ENCODE results near the gene EMX1. TPM values are rescaled to one million over a fixed set of nuclear protein-coding genes. Genes with fewer than 3 reads are reported as not detected.

The EMX1 gene
- total RNA-seq, 1 experiment from 2014 or later, result 0.72 TPM

GRCh38 chr2:72949045-72949444, 31.7 kb downstream of the EMX1 start:
- Histone ChIP-seq H2AFZ (ENCODE audit: low read length) (no peak overlapping the region), H3K18ac (ENCODE audit: insufficient read length, low read depth, low read length) (no peak overlapping the region)

More at GRCh38 chr2:72949045-72949444, 31.7 kb downstream of the EMX1 start:
- no peak overlapping the region for H3K56ac ChIP-seq (ENCODE audit: insufficient read length, low read depth, low read length)
- H2BK20ac ChIP-seq (ENCODE audit: low read depth, low read length, poor library complexity, severe bottlenecking), result no peak overlapping the region
- no peak overlapping the region for H4K8ac ChIP-seq (replicated peaks; ENCODE audit: insufficient read length, low read depth, low read length)
- H3K4ac ChIP-seq (ENCODE audit: low read depth, low read length), result no peak overlapping the region
- Mint-ChIP-seq H3K9me3 (no peaks in the 10 kb centered on the region), H3K27ac (peak overlapping the region in 2 of 3 experiments; percentile 30 to 81; a peak in 3 of 7 replicates), H3K4me3 (peak overlapping the region in 1 of 2 experiments; percentile 27; a peak in 1 of 5 replicates), H3K36me3 (ENCODE audit: insufficient read depth in 1 of 3, low read depth in 3 of 3) (peaks cover 9 to 16% (median 16%) of the 10 kb centered on the region in 3 experiments; a peak in 6 of 7 replicates), H3K4me1 (peaks cover 47 to 50% of the 10 kb centered on the region in 2 experiments), H3K27me3 (ENCODE audit: low read depth) (peaks cover 17% of the 10 kb centered on the region)
- no peaks in the 10 kb centered on the region for H3K79me1 ChIP-seq (ENCODE audit: insufficient read depth, low read depth, low read length, poor library complexity, severe bottlenecking)
- no CpG with 5 or more reads among the region's 2 CpGs for WGBS (ENCODE audit: extremely low coverage, insufficient read length, low lambda C conversion rate)
- no peak overlapping the region for H4K91ac ChIP-seq (ENCODE audit: insufficient read length, low read depth, low read length)
- H3K23me2 ChIP-seq (ENCODE audit: insufficient read length, low read depth, low read length, poor library complexity, severe bottlenecking), result no peaks in the 10 kb centered on the region
- no peak overlapping the region for H3T11ph ChIP-seq (ENCODE audit: low read length)
- H2BK120ac ChIP-seq (ENCODE audit: low read depth, low read length, poor library complexity, severe bottlenecking), result no peak overlapping the region
- no peak overlapping the region for H2AK5ac ChIP-seq (ENCODE audit: insufficient read length, low read length)
- TF ChIP-seq, protein P1, sequence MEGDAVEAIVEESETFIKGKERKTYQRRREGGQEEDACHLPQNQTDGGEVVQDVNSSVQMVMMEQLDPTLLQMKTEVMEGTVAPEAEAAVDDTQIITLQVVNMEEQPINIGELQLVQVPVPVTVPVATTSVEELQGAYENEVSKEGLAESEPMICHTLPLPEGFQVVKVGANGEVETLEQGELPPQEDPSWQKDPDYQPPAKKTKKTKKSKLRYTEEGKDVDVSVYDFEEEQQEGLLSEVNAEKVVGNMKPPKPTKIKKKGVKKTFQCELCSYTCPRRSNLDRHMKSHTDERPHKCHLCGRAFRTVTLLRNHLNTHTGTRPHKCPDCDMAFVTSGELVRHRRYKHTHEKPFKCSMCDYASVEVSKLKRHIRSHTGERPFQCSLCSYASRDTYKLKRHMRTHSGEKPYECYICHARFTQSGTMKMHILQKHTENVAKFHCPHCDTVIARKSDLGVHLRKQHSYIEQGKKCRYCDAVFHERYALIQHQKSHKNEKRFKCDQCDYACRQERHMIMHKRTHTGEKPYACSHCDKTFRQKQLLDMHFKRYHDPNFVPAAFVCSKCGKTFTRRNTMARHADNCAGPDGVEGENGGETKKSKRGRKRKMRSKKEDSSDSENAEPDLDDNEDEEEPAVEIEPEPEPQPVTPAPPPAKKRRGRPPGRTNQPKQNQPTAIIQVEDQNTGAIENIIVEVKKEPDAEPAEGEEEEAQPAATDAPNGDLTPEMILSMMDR (conservative IDR thresholded peaks at IDR 0.05), result no peak
- no peak overlapping the region for H3K4me2 ChIP-seq (ENCODE audit: insufficient read depth, insufficient read length, low read length)
- H3K79me2 ChIP-seq (ENCODE audit: insufficient read depth, low read length), result no peaks in the 10 kb centered on the region
- no peak overlapping the region for H2BK15ac ChIP-seq (ENCODE audit: low read depth, low read length)
- H3K27ac ChIP-seq (ENCODE audit: insufficient read length, low read depth, low read length), result no peak overlapping the region
- H4K20me1 ChIP-seq (ENCODE audit: control insufficient read depth, insufficient read depth, insufficient read length), result no peaks in the 10 kb centered on the region
- H3K9ac ChIP-seq (ENCODE audit: extremely low read depth, insufficient read length, low read length), result no peak overlapping the region
- H3K27me3 ChIP-seq (ENCODE audit: insufficient read depth, low read length), result no peaks in the 10 kb centered on the region
- H3K9me3 ChIP-seq (ENCODE audit: control insufficient read depth, low read depth, low read length), result no peaks in the 10 kb centered on the region
- H3K4me1 ChIP-seq (ENCODE audit: insufficient read depth, low read length), result peaks cover 7% of the 10 kb centered on the region; the same call in 1 of the 2 replicates
- no peak overlapping the region for H2BK5ac ChIP-seq (ENCODE audit: insufficient read length, low read length)
- H3K23ac ChIP-seq (ENCODE audit: insufficient read length, low read depth, low read length), result no peak overlapping the region
- DNase-seq, result no peak
- H3K14ac ChIP-seq (ENCODE audit: insufficient read depth, low read length), result no peak overlapping the region
- H4K5ac ChIP-seq (ENCODE audit: insufficient read length, low read depth, low read length), result no peak overlapping the region
- H2BK12ac ChIP-seq (ENCODE audit: insufficient read length, low read depth, low read length), result no peak overlapping the region
